GM15510 (cell line): ENCODE measurements around the gene NKIRAS1.

Experiments used
- POLR2A ChIP-seq: IDR thresholded peaks from 3 replicates; pipeline ENCODE4 v1.6.1; 2011; ENCODE audit warnings: borderline replicate concordance; ENCODE audit not compliant: insufficient read length; ENCODE audit errors: extremely low read depth

The NKIRAS1 gene

GRCh38 chr3:23916886-23917678 lies at the start of gene NKIRAS1, which contains the start of gene RPL15:
NKIRAS1 (minus strand) TSS chr3:23916990; CDS start chr3:23910904, 6,086 bp downstream.
RPL15 (plus strand) TSS chr3:23917132; CDS start chr3:23917860, 728 bp downstream.
- TF ChIP-seq POLR2A: peak; percentile 99

- TF ChIP-seq POLR2A: no peak
Observed at GRCh38 chr3:23966328-23966727, 49.5 kb upstream of the NKIRAS1 start.

GRCh38 chr3:23964537-23965235 lies 47.9 kb upstream of the NKIRAS1 start:
- TF ChIP-seq POLR2A: no peak

- TF ChIP-seq POLR2A: no peak
Observed at GRCh38 chr3:23961913-23962312, 45.1 kb upstream of the NKIRAS1 start.

- no peak for TF ChIP-seq POLR2A
Observed at GRCh38 chr3:23961066-23961465, 44.3 kb upstream of the NKIRAS1 start.

GRCh38 chr3:23960649-23961048 lies 43.9 kb upstream of the NKIRAS1 start:
- TF ChIP-seq POLR2A: no peak

GRCh38 chr3:23959135-23959900 lies 42.5 kb upstream of the NKIRAS1 start:
- no peak for TF ChIP-seq POLR2A

GRCh38 chr3:23956701-23957100 lies 39.9 kb upstream of the NKIRAS1 start:
- no peak for TF ChIP-seq POLR2A

GRCh38 chr3:23954144-23954543 lies 37.4 kb upstream of the NKIRAS1 start:
- no peak for TF ChIP-seq POLR2A

- TF ChIP-seq POLR2A: no peak
Observed at GRCh38 chr3:23953523-23953922, 36.7 kb upstream of the NKIRAS1 start.

GRCh38 chr3:23952646-23953045 lies 35.9 kb upstream of the NKIRAS1 start:
- TF ChIP-seq POLR2A: no peak

- TF ChIP-seq POLR2A: no peak
Observed at GRCh38 chr3:23950293-23950692, 33.5 kb upstream of the NKIRAS1 start.

- TF ChIP-seq POLR2A: no peak
Observed at GRCh38 chr3:23949784-23950183, 33.0 kb upstream of the NKIRAS1 start.

- TF ChIP-seq POLR2A: no peak
Observed at GRCh38 chr3:23948761-23949160, 32.0 kb upstream of the NKIRAS1 start.
